RWPE1 (cell line): ENCODE measurements around the gene NFYC.
A peak's percentile ranks its signal among the peaks of the same experiment; 100 is the strongest.

ENCODE experiments used
- CTCF ChIA-PET: fragments of 350-600 bp; sonication (Branson Sonifier 250); formaldehyde crosslinking; extraction: SDS; loops from one replicate; lab custom pipeline; 2021; lab: Yijun Ruan, JAX
- POLR2A ChIA-PET: fragments of 400-600 bp; formaldehyde crosslinking; extraction: SDS; loops from one replicate; lab custom pipeline; 2020; ENCODE audit warnings: antibody characterized with exemption; ENCODE audit not compliant: low non-redundant PET; lab: Yijun Ruan, JAX
- DNase-seq: peaks from one replicate; pipeline ENCODE4 v3.0.0; 2012; ENCODE audit warnings: low spot score
- H3K27ac ChIP-seq: fragments of 450-650 bp; 2 replicates; pipeline ENCODE4 v1.5.1; 2017
- TF ChIP-seq, protein P1 (sequence below): fragments of 450-650 bp; conservative IDR thresholded peaks from 2 replicates; pipeline ENCODE4 v1.5.1; 2017; ENCODE audit warnings: low read depth, mild to moderate bottlenecking

The NFYC gene

DNA sequence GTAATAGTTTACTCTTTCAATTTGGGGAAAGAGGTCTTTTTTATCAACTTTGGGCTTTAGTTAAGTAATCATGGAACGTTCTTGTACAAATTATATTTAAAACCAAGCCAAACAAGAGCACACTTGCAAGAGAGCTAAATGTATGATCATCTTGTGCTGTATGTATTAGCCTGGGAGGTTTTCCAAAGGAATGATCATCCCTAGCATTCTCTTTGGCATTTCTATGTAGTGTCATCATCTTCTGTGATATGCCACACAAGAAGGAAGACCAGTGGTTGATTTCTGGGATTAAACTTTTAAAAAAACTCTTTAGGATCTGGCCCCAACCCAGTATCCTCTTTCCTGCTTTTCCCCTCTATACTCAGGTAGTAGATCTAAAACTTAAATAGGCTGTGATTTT is 53.7 kb downstream of the NFYC start:
- H3K27ac ChIP-seq = no peak overlapping the region
- DNase-seq = no peak
- TF ChIP-seq, protein P1, sequence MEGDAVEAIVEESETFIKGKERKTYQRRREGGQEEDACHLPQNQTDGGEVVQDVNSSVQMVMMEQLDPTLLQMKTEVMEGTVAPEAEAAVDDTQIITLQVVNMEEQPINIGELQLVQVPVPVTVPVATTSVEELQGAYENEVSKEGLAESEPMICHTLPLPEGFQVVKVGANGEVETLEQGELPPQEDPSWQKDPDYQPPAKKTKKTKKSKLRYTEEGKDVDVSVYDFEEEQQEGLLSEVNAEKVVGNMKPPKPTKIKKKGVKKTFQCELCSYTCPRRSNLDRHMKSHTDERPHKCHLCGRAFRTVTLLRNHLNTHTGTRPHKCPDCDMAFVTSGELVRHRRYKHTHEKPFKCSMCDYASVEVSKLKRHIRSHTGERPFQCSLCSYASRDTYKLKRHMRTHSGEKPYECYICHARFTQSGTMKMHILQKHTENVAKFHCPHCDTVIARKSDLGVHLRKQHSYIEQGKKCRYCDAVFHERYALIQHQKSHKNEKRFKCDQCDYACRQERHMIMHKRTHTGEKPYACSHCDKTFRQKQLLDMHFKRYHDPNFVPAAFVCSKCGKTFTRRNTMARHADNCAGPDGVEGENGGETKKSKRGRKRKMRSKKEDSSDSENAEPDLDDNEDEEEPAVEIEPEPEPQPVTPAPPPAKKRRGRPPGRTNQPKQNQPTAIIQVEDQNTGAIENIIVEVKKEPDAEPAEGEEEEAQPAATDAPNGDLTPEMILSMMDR = no peak
- POLR2A ChIA-PET = interaction anchor here (1.1 kb wide), 1 partner anchor 54 kb away, joined by 3 read pairs; the partner anchor contains the start of gene NFYC
- CTCF ChIA-PET = interaction anchor here (0.6 to 0.7 kb wide), 2 partner anchors 12 to 482 kb away, joined by 3 read pairs; no protein-coding TSS in a partner anchor

DNA sequence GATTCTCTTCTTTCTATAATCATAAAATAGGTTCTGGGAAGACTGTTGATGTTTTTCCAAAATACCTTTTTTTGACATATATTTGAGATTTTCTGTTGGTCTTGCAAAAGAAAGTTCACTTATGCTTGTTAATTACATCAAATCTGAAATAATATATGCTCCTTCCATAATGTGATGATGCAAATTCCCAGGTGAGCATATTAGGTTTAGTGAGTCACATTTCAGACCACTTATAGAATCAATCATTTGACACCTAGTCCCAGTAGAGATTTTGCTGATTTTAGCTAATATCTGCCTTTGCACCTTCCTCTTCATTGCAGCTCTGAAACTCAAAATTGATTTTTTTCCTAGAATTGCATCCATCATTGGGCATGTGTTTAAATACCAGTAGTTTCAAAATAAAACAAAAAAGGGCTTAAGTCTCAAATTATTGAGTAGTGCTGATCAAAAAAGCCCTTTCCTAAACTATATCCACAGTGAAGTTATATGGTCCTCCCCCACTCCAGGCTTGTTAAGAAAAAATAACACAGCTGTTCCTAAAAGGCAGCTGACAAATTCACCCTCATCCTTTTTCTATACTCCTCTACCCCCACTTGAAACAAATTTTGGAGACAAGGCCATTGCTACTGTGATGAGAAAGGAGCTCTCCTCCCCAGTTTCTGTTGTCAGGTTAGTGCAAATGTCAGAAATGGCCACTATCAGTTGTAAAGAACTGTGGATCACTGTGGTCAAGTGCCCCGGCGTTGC is 55.0 kb downstream of the NFYC start:
- CTCF ChIA-PET = no interaction called here

DNA sequence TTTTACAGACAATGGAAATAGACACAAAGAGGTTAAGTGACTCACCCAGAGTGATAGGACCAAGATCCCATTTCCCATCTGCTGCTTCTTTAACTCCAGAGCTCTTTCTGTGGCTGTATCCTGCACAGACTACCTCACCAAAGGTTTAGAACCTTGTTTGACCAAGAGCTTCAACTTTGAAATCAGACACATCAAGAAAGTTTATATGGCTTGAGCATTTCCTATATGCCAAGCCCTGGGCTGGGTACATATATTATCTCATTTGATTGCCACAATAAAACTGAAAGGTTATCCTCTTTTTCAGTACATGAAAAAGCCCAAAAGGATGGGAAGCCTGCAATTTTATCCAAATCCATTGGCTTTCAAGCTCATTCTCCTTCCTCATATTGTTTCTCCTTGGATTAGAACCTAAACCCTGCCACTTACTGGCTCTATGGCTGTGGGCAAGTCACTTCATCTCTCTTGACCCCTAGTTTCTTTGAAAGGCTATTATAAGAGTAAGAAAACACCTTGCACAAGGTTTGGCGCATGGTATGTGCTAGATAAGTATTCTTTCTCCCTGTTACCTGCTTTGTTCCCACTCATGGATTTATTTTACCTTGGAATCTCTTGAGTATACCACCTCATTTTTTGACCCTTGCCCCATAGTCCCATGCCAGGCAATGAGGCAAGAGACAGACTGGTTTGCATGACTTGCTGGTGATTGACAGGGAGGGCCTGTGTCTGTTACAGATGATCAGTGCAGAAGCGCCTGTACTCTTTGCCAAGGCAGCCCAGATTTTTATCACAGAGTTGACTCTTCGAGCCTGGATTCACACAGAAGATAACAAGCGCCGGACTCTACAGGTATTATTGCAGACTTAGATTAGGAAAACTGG is 57.6 kb downstream of the NFYC start:
- POLR2A ChIA-PET = no interaction called here
- DNase-seq = no peak
- CTCF ChIA-PET = interaction anchor here (0.5 to 0.6 kb wide), 2 partner anchors 26 to 1570 kb away, joined by 3 to 5 read pairs; no protein-coding TSS in a partner anchor
- TF ChIP-seq, protein P1 = no peak
- H3K27ac ChIP-seq = no peak overlapping the region

More for the DNA sequence above, 55.0 kb downstream of the NFYC start:
- DNase-seq = no peak
- H3K27ac ChIP-seq = no peak overlapping the region
- TF ChIP-seq, protein P1 = no peak
- POLR2A ChIA-PET = no interaction called here

DNA sequence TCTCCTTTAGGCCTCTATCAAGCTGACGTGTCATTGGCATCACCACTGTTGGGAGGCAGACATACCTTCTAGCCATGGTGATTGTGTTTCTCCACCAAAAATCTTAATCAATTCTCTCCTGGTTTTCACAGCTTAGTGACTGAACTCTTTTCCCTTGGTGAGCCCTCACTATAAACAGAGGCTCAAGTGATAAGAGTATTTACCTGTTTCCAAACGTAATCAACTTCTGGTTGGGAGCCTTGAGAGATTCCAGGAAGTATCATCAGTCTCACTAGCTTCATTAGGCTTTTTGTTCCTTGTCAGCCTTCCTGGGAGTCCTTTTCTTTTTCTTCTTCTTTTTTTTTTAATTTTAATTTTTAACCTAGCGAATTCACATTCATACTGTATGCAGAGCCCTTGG is 58.3 kb downstream of the NFYC start:
- ChIA-PET POLR2A (no interaction called here), CTCF (no interaction called here)
- TF ChIP-seq, protein P1 = no peak
- no peak for DNase-seq
- no peak overlapping the region for H3K27ac ChIP-seq

DNA sequence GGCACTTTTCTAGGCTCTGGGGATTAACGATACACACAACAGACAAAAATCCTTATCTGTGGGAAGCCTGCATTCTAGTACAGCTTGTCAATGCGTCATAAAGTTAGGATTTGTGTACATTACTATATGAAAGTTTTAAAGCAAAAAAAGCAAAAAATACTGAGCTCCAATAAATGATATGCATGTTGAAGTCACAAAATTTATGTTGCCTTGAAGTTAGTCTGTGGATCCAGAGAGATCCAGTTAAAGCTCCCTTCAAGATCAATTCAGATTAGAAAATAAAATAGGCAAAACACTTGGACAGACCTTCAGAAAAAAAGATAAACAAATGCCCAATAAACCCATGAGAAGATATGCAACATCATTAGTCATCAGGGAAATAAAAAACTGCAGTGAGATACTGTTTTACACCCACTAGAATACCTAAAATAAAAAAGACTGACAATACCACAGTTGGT is 59.0 kb downstream of the NFYC start:
- TF ChIP-seq, protein P1 = no peak
- no peak overlapping the region for H3K27ac ChIP-seq
- DNase-seq = no peak
- CTCF ChIA-PET = no interaction called here
- POLR2A ChIA-PET = no interaction called here

DNA sequence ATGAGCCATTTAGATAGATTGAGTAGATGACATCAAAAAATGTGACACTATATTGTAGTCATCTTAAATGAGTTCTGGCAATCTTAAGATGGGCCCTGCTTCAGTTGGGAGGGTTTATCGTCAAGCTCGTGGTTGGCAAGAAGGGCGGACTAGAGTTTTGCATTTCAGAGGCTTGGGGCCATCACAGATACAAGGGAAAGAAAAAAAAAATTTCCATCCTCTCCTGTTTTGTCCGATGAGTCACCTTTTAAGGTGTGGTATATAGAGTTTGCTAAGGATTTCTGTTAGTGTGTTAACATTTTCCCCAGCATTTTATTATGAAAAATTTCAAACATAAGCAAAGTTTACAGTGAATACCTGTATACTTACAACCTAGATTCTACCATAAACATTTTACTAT is 60.3 kb downstream of the NFYC start:
- CTCF ChIA-PET = no interaction called here
- POLR2A ChIA-PET = no interaction called here
- TF ChIP-seq, protein P1 = no peak
- no peak overlapping the region for H3K27ac ChIP-seq
- peak; percentile 38 for DNase-seq
